GM19240 (cell line): ENCODE results near the gene CTDP1.
A peak's percentile ranks its signal among the peaks of the same experiment; 100 is the strongest.

Experiments
- DNase-seq: peaks from one replicate; pipeline ENCODE4 v3.0.0; 2011; ENCODE audit warnings: low spot score; ENCODE audit not compliant: insufficient read length

Gene CTDP1

DNA sequence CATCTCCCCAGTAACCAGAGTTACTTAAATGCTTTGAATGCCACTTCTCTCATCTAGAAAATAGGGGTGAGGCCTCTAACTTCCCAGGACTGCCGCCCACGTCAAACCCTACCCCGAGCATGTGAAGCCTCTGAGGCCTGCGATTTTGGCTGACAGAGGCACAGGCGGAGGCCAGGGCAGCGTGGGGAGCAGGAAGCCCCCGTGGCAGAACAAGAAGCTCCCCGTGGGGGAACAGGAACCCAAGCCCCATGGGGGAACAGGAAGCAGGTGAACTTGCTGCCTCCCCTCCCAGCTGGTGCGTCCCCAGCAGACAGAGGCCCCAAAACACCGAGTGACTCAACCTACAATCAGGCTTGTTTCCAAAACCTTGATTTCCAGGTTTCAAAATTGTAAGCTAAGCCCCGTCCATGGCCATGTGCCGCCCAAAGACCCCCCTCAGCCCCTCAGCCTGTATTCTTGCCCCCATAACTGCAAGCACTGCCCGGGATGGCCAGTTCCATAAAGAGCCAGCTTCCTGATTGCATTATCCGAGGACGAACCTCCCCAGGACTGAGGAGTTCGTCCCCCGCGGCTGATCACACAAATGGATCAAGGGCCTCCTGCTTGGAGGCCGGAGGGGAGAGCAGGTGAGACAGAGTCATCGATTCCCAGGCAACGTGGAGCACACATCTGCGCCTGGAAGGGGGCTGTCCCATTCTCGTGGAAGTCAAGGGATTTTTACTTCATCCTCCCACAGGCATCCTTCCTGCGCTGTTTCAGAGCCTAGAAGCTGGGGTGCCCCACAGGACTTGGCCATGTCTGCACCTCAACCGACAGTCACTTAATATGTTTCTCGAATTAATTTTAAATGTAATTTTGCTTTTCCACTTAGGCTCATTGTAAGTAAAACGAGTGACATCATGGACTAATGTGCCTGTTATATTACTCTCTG, 36.3 kb upstream of the CTDP1 start:
- DNase-seq = no peak

DNA sequence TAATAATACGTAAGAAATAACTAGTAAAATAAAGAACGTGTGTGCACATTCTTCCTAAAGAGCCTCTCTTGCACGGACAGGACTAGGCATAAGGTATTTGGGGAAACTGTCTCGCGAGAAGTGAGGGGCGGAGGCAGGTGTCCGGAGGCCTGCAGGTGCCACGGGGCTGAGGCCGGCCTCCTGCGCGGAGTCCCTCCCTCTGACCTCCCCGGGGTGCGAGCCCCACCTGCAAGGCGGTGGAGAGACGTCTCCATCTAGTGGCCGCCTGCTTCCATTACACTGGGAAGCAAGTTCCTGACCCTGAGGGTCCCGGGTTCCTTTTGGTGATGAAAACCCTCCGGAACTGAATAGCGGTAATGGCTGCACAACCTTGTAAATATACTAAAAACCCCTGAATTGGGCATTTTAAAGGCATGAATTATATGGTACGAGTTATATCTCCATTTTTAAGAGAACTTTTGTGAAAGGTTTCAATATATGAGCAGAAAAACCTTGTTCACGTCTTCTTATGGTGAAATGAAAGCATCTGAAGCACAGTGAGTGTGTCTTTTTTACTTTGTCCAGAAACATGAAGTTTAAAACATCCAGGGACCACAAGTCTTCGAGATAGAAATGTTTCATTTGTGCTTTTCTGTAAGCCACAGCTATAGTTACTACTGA, 35.5 kb upstream of the CTDP1 start:
- peak; percentile 96 for DNase-seq

DNA sequence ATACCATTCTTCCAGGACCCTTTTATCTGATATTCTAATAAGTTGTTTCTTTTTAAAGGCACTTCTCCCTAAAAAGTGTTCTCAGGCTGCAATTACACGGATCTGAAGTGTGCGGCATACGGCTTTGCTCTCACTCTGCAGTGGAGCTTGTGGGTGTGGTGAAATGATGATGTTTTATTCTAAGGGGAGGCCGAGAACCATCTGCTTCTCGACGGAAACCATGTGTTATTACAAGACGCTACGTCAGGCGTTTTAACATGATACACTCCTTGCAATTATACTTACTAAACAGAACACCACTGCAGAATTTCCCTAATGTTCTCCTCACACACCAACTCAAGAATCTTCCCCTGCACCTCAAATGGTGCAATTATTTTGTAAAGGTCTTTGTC, 34.9 kb upstream of the CTDP1 start:
- DNase-seq = no peak

DNA sequence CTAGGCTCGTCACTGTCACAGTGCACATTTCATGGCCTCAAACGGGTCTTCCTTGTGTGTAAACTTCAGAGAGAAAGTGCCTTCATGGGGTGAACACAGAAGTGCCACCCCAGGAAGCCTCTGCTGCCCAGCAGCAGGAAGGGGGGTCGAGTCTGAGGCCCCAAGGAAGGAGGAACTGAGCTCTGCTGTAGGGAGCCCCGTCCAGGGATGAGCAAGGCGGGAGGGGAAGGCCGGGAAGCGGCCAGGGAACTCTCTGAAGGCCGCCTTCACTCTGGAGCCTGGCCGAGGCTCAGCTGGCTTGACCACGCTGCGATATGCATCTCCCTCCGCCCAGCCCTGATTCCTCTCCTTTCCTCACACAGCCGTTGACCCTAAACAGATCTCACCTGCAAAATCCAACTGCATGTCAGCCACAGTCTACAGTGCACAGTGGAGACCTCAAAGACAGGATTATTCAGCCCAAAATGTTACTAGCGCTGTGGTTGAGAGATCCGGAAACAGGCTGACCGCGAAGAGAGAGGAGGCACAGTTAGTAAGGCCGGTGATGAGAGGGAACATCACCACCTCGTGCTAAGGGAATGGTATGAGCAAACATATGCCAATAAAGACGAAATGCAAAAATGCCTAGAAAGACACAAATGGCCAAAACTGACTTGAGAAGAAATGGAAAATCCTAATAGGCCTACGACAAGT, 34.2 kb upstream of the CTDP1 start:
- no peak for DNase-seq

DNA sequence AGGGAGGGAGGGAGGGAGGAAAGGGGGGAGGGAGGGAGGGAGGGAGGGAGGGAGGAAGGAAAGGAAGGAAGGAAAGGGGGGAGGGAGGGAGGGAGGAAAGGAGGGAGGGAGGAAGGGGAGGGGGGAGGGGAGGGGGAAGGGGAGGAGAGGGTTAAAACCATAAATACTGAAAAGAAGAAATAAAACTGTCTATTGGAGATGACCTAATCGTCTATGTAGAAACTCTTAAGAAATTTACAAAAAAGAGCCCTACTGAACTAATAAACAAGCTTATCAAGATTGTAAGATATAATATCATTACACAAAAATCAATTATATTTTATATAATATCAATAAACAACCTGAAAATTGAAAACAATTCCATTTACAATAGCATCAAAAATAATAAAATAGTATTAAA, 32.3 kb upstream of the CTDP1 start:
- DNase-seq = no peak

DNA sequence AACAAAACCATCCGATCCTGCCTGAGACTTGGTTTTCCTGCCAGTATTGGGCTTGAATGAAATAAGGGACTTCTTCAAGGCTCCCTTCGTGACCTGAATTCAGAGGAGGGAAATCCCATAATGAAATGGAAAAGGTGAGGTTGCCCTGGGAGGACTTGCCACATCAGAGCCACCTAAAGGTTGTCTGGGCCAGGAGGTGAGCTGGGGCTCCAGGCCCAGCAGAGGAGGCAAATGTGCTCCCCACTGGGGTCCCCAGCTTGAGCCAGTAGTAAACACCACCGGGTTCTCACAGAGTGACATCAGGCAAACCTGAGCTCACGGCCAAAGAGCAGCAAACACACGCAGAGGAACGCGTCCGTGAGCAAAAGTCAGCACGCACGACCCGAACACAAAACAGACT, 28.6 kb upstream of the CTDP1 start:
- no peak for DNase-seq

DNA sequence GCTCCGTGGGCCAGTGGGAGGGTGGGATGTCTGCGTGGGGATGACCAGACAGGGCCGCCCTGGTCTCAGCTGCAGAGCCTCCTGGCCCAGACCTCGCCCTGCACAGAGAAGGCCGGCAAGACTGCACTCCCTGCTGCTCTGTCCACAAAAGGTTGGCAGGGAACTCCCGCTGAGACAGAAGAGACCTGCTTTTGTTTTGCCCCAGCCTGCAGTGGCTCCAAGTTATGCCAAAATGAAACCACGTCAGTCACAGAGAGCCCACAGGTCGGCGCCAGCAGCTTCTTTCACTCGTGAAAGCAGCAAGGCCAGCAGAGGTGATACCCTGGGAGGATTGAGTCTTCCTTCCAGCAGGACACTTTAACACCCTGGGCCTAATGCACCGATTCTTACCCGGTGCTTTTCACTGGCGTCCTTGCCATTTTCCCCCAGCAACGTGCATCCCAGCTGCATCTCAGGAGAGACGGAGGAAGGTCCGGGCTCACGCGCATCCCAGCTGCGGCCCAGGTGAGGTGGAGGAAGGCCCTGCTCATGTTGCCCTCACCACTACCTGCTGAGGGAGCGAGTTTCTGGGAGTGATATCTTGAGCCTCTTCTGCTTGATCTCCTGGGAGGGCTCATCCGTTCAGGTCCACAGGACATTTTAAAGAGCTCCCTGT, 22.1 kb upstream of the CTDP1 start:
- DNase-seq = no peak

DNA sequence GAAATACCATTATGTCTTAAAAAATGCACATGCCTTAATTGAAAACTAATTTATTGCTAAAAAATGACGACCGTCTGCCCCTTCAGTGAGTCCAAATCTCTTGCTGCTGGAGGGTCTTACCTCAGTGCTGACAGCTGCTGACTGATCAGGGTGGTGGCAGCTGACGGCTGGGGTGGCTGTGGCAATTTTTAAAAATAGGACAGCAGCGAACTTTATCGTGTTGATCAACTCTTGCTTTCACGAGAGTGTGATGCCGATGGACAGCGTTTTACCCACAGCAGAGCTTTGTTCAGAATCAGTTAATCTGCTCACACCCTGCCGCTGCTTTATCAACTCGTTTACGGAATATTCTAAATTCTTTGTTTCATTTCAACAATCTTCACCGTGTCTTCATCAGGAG, 21.2 kb upstream of the CTDP1 start:
- DNase-seq = no peak

DNA sequence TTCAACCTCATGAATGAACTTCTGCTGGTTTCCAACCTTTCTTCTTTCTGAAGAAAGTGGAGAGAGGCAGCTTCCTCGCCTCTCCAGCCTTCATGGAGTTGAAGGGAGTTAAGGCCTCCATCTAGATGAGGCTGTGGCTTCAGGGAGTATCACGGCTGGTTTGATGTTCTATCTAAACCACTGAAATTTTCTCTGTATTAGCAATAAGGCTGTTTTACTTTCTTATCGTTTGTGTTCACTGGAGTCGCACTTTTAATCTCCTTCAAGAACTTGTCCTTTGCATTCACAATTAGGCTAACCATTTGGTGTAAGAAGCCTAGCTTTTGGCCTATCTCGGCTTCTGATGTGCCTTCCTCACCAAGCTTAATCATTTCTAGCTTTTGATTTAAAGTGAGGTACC, 19.9 kb upstream of the CTDP1 start:
- DNase-seq = no peak

DNA sequence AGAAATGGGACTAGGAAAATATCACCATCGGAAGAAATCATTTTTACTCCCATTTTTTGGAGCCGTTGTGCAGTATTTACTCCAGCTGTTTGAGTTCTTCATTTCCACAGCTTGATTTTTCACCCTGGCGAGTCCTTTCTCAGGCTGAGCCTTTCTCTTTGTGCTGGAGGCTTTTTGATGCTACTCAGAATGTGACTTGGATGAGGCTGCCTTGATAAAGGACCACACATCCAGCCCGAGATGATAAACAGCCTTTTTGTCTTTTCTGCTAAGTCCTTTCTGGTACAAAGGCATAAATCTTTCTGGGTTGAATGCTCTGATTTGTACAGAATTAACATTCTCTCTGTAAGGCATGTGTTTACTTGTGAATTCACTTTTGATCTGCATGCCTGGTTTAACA, 17.6 kb upstream of the CTDP1 start:
- no peak for DNase-seq

DNA sequence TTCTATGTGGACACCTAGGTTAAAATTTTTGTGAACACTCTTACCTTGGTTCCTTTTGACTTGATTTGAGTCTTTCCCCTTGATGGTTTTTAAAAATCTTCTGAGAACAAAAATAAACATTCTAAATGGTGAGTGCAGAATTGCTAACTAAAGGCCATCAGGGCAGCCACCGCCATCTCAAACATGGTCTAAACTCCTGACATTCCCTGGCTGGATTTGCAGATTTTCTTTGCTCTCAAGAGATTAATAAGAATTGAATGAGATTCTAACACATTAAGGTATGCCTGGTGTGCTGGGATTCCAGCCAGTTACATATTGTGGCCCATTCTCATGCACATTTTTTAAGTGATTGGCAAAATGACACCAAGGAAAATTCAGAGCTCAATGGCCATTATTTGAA, 17.2 kb upstream of the CTDP1 start:
- no peak for DNase-seq

DNA sequence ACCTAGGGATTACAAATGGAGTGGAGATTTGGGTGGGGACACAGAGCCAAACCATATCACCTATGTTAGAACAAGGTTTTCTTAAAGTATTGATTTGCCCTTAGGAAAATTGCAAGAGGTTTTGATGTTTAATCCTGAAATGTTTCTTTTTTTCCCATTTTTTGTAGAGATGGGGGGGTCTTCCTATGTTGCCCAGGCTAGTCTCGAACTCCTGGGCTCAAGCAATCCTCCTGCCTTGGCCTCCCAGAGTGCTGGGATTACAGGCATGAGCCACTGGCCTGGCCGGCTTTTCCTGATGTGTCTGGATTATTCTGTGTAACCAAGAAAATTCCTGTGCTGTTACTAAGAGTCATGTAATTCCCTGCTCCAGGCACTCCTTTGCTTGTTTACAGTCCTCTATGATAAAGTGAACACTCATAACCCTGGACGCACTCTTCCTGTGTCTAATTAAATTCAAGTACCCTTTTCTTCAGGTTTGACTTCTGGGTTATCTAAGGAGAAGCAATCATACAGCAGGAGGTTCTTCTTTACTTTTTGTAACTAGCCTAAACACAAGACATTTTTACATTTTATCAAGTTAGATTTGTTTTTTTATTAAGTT, 15.0 kb upstream of the CTDP1 start:
- DNase-seq = no peak

DNA sequence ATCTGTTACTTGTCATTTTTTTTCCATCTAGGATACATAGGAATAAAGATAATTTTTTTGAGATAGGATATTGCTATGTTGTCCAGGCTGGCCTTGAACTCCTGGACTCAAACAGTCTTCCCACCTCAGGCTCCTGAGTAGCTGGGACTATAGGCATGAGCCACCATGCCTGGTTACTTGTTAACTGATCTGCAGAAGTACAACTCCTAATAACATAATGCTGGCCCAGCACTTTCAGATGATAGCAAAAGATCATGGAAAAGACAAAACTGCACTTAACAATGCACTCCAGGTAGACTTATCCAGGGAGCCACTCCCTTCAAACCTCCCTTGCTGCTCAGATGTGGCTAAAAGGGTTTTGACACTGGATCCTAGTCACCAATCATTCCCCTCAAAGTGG, 11.4 kb upstream of the CTDP1 start:
- no peak for DNase-seq

DNA sequence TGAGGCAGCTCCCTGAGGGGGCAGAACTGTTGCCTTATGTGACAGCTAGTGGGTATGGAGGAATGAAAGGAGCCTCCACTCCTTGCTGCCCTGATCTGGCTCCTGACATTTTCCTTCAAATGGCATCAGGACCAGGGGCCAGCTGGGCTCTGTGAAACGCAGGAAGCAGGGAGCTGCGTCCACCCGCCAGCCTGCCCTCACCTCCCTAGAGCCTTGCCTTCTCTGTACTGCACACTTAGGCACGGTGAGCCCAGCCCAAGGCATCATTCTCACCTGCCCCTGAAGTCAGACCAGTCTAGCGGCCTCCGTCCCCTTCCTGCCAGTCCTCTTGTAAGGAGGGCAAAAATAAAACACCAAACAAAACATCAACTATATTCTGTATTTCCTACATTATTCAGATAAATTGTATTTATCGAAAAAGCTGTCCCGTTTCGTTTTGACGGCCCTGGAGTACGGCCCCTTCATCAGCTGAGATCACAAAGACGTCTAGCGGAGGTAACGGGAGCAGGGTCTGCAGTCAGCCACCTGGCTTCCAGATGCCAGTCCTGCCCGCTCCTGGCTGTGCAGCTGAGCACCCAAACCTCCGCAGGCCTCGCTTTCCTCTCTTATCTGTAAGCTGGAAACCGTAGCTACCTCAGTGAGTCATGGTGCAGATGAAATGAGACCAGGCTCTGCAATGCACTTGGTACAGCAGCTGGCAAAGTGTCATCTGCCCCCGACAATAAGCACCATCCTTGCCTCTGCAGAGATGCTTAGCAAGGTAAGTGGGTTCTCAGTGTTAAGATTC, 6.9 kb upstream of the CTDP1 start:
- no peak for DNase-seq

DNA sequence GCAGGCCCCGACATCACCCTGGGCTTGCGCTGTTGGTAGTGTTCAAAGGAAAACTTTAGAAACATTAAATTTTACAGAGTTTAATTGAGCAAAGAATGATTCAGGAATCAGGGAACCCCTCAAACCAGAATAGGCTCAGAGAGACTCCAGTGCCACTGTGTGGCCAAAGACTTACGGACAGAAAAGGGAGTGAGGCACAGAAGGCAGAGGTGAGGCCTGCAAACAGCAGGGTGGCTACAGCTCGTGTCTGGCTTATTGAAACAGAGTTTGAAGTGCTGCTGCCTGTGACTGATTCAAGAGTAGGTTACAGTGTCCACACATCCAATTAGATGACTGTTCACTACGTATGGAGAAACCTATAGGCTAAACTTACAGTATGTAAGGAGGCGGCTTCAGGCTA, 2.4 kb upstream of the CTDP1 start:
- no peak for DNase-seq

DNA sequence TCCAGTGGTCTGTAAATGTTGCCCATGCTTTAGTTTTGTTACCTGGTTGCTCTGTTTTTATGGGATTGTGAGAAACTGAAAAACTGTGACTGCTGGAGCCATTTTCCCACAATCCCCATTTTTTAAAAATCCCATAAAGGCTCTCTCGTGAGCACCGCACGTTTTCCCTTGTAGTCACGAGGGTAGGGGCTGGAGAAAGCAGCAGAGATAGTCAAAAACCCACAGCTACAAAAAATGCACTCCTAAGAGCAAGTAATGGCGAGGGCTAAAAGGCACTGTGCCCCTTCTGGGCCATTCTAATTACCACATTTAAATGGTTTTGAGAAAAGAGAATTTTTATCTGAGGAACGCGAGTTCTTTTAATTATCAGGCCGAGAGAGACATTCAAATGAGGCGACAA, 1.8 kb upstream of the CTDP1 start:
- DNase-seq = no peak

DNA sequence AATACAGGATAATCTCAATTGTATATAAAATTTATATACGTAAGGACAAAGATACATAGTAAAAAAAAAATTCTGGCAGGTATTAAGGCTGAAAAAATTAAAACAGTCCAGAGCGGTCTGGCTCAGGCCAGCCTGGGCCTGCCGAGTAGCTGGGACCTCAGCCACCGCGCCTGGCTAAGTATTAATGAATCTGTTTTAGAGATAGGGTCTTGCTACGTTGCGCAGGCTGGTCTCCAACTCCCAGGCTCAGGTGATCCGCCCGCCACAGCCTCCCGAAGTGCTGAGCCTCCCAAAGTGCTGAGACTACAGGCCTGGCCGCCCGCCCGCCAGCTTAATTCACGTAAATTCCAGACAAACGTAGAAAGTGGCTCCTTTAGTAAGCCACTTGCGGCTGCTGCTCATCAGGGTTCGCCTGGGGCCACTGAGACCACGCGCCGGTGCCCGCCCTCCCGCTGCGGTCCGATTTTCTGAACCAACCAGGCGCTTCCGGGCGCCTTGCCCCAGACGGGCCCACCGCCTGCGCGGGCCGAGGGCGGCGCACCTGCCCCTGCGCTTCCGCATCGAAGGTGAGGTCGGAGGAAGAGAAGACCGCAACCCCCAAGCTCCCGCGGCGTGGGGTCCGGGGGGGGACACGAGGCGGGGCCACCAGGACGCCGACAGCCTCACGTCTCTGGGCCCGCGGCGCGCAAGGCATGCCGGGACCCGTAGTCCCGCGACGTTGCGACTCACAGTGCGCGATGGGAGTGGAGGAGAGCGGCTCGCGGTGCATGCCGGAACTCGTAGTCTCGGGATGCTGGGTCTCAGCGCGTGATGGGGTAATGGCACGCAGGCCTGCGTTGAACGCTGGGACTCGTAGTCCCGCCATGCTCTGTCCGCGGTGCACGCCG, 695 bp upstream of the CTDP1 start:
- peak; percentile 97 for DNase-seq

DNA sequence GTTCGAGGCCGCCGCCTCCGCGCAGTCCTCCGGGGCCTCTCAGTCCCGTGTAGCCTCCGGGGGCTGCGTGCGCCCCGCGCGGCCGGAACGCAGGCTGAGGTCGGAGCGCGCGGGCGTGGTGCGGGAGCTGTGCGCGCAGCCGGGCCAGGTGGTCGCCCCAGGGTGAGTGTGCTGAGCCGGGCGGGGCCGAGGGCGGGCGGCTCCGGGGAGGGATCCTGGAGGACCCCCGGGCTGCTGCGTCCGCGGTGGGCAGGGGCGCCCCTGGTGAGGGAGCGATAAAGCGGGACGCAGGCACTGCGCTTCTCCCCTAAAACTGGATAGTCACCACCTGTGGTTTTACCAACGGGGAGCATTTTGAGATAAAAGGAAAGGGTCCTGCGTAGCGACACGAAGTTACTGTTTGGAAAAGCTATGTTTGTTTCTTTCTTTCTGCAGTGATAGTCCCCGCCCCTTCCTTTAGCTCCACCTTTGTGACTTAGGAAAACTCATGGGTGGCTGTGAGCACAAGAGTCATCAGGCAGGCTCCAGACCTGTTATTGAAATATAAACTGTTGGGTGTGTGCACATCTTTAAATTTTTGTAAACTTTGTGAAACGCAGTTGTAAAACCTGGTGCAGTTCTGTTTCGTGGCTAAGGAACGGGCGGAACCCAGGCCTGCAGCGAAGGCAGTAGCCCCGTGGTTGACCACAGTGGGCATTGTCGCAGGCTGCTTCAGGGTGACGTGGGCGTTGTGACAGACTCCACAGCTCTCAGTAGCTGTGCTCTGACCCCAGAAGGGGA, 687 bp downstream of the CTDP1 start:
- DNase-seq = no peak

DNA sequence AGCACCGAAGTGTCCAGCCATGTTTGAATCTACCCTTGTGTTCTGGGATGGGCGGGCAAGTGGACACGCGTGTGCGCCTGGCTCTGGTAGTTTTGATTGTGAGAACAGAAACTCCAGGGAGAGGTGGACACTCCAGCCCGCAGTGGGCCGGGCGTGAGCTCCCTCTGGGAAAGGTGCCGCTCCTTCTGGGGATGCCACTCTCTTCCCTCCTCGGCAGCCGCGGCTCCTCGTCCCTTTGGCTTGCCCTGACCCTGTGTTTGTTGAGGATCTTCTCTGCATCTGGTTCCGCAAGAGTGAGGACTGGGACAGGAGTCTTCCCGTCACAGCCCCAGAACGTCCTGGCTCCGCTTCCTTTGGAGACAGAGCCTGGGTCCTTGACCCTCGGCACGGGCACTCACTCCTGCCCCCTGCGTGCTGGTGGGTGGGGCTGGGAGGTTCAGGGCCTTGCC, 1.3 kb downstream of the CTDP1 start:
- no peak for DNase-seq
